Activated naive CD8-positive, alpha-beta T cell treated with anti-CD3 and anti-CD28 coated beads for 36 hours (primary cell): ENCODE measurements around the gene PRSS16. TPM values are rescaled to one million over a fixed set of nuclear protein-coding genes. Genes with fewer than 3 reads are reported as not detected.
"Not testable (repeated sequence)": the region's sequence is repeated elsewhere in the genome, so short reads cannot be mapped to it uniquely, and the experiment has no call there.

ENCODE experiments used
- DNase-seq: peaks from one replicate; pipeline ENCODE4 v3.0.0; 2021
- H3K27ac Mint-ChIP-seq: one replicate; pipeline ENCODE4 v1.8.0; 2022; ENCODE audit warnings: mild to moderate bottlenecking, moderate library complexity, mixed read lengths
- H3K27me3 Mint-ChIP-seq: one replicate; pipeline ENCODE4 v1.8.0; 2022; ENCODE audit warnings: mild to moderate bottlenecking, mixed read lengths
- H3K36me3 Mint-ChIP-seq: one replicate; pipeline ENCODE4 v1.8.0; 2021; ENCODE audit warnings: mild to moderate bottlenecking, mixed read lengths
- H3K4me1 Mint-ChIP-seq: one replicate; pipeline ENCODE4 v1.8.0; 2021; ENCODE audit warnings: mixed read lengths
- H3K4me3 Mint-ChIP-seq: one replicate; pipeline ENCODE4 v1.8.0; 2022; ENCODE audit warnings: mild to moderate bottlenecking, moderate library complexity, mixed read lengths
- H3K9me3 Mint-ChIP-seq: one replicate; pipeline ENCODE4 v1.8.0; 2022; ENCODE audit warnings: mixed read lengths
- total RNA-seq, 2 experiments: library from RNA; stranded (reverse); gene quantifications; one replicate each; pipeline ENCODE4 v1.2.3, GENCODE V29; 2021

PRSS16 gene
- under 1 TPM; 0.38 to 0.54 TPM for total RNA-seq

- no peak for DNase-seq
- no peak within 1 kb of the TSS for H3K4me3 Mint-ChIP-seq
- H3K4me1 Mint-ChIP-seq = peaks cover 7% of the 10 kb centered on the region
- H3K9me3 Mint-ChIP-seq = no peaks in the 10 kb centered on the region
- H3K27me3 Mint-ChIP-seq = peaks cover 54% of the 10 kb centered on the region
- H3K36me3 Mint-ChIP-seq = no peaks in the 10 kb centered on the region
- no peak within 1 kb of the TSS for H3K27ac Mint-ChIP-seq
These were observed at the start of gene PRSS16 for GRCh38 chr6:27247133-27247836. Gene PRSS16 (plus strand): TSS chr6:27247701. CDS start chr6:27247738, 37 bp downstream.

- peak overlapping the region; percentile 39 for H3K27ac Mint-ChIP-seq
- peak; percentile 33 for DNase-seq
- H3K36me3 Mint-ChIP-seq = peaks cover 3% of the 10 kb centered on the region
- H3K9me3 Mint-ChIP-seq = peaks cover 3% of the 10 kb centered on the region
- H3K4me3 Mint-ChIP-seq = peak overlapping the region; percentile 62
- H3K4me1 Mint-ChIP-seq = peaks cover 18% of the 10 kb centered on the region
- H3K27me3 Mint-ChIP-seq = peaks cover 79% of the 10 kb centered on the region
These were observed 41.9 kb upstream of the PRSS16 start for GRCh38 chr6:27205375-27206278.

- Mint-ChIP-seq H3K27me3 (peaks cover 85% of the 10 kb centered on the region), H3K4me3 (no peak overlapping the region), H3K9me3 (peaks cover 3% of the 10 kb centered on the region), H3K36me3 (peaks cover 3% of the 10 kb centered on the region), H3K4me1 (peaks cover 18% of the 10 kb centered on the region), H3K27ac (no peak overlapping the region)
- DNase-seq = no peak
These were observed 40.7 kb upstream of the PRSS16 start for GRCh38 chr6:27206806-27207205.

- Mint-ChIP-seq H3K4me1 (peaks cover 18% of the 10 kb centered on the region), H3K36me3 (peaks cover 3% of the 10 kb centered on the region), H3K9me3 (peaks cover 3% of the 10 kb centered on the region), H3K27me3 (peaks cover 83% of the 10 kb centered on the region), H3K4me3 (no peak overlapping the region), H3K27ac (no peak overlapping the region)
- DNase-seq = no peak
These were observed 39.5 kb upstream of the PRSS16 start for GRCh38 chr6:27208042-27208441.

GRCh38 chr6:27209196-27209595 lies 38.3 kb upstream of the PRSS16 start:
- DNase-seq = no peak
- Mint-ChIP-seq H3K27ac (no peak overlapping the region), H3K9me3 (peaks cover 3% of the 10 kb centered on the region), H3K4me1 (peaks cover 18% of the 10 kb centered on the region), H3K36me3 (peaks cover 3% of the 10 kb centered on the region), H3K4me3 (no peak overlapping the region), H3K27me3 (peaks cover 86% of the 10 kb centered on the region)

- no peak overlapping the region for H3K27ac Mint-ChIP-seq
- H3K4me3 Mint-ChIP-seq = no peak overlapping the region
- H3K4me1 Mint-ChIP-seq = peaks cover 18% of the 10 kb centered on the region
- H3K36me3 Mint-ChIP-seq = peaks cover 3% of the 10 kb centered on the region
- H3K9me3 Mint-ChIP-seq = peaks cover 3% of the 10 kb centered on the region
- H3K27me3 Mint-ChIP-seq = peaks cover 86% of the 10 kb centered on the region
- DNase-seq = no peak
These were observed 37.7 kb upstream of the PRSS16 start for GRCh38 chr6:27209659-27210269.

GRCh38 chr6:27213091-27213517 lies 34.4 kb upstream of the PRSS16 start:
- not testable (repeated sequence) for H3K4me3 Mint-ChIP-seq, DNase-seq, H3K4me1 Mint-ChIP-seq, H3K27ac Mint-ChIP-seq, H3K9me3 Mint-ChIP-seq, H3K36me3 Mint-ChIP-seq
- H3K27me3 Mint-ChIP-seq = peaks cover 84% of the 10 kb centered on the region

- Mint-ChIP-seq H3K9me3 (peaks cover 8% of the 10 kb centered on the region), H3K36me3 (no peaks in the 10 kb centered on the region), H3K27ac (peak overlapping the region; percentile 12), H3K4me3 (peak overlapping the region; percentile 40), H3K27me3 (peaks cover 84% of the 10 kb centered on the region), H3K4me1 (peaks cover 2% of the 10 kb centered on the region)
- no peak for DNase-seq
These were observed 33.9 kb upstream of the PRSS16 start for GRCh38 chr6:27213544-27214125.

GRCh38 chr6:27214126-27214601 lies 33.3 kb upstream of the PRSS16 start:
- no peaks in the 10 kb centered on the region for H3K4me1 Mint-ChIP-seq
- H3K27ac Mint-ChIP-seq = no peak overlapping the region

GRCh38 chr6:27216874-27217273 lies 30.6 kb upstream of the PRSS16 start:
- DNase-seq = no peak
- Mint-ChIP-seq H3K9me3 (peaks cover 8% of the 10 kb centered on the region), H3K4me1 (no peaks in the 10 kb centered on the region), H3K27ac (no peak overlapping the region), H3K27me3 (peaks cover 79% of the 10 kb centered on the region), H3K36me3 (no peaks in the 10 kb centered on the region), H3K4me3 (no peak overlapping the region)

More at GRCh38 chr6:27214126-27214601, 33.3 kb upstream of the PRSS16 start:
- DNase-seq = no peak
- peaks cover 8% of the 10 kb centered on the region for H3K9me3 Mint-ChIP-seq
- H3K36me3 Mint-ChIP-seq = no peaks in the 10 kb centered on the region
- peak overlapping the region; percentile 71 for H3K4me3 Mint-ChIP-seq
- peaks cover 85% of the 10 kb centered on the region for H3K27me3 Mint-ChIP-seq

GRCh38 chr6:27222971-27223370 lies 24.5 kb upstream of the PRSS16 start:
- peaks cover 77% of the 10 kb centered on the region for H3K27me3 Mint-ChIP-seq
- not testable (repeated sequence) for DNase-seq, H3K4me3 Mint-ChIP-seq, H3K36me3 Mint-ChIP-seq, H3K9me3 Mint-ChIP-seq, H3K4me1 Mint-ChIP-seq, H3K27ac Mint-ChIP-seq

GRCh38 chr6:27224729-27225128 lies 22.8 kb upstream of the PRSS16 start:
- H3K4me1 Mint-ChIP-seq = no peaks in the 10 kb centered on the region
- peaks cover 2% of the 10 kb centered on the region for H3K9me3 Mint-ChIP-seq
- H3K36me3 Mint-ChIP-seq = no peaks in the 10 kb centered on the region
- peaks cover 85% of the 10 kb centered on the region for H3K27me3 Mint-ChIP-seq
- no peak overlapping the region for H3K27ac Mint-ChIP-seq
- H3K4me3 Mint-ChIP-seq = no peak overlapping the region
- no peak for DNase-seq

- Mint-ChIP-seq H3K9me3 (peaks cover 13% of the 10 kb centered on the region), H3K27ac (no peak overlapping the region)
These were observed 18.5 kb upstream of the PRSS16 start for GRCh38 chr6:27228963-27229477.

GRCh38 chr6:27230758-27231111 lies 16.8 kb upstream of the PRSS16 start:
- Mint-ChIP-seq H3K9me3 (peaks cover 13% of the 10 kb centered on the region), H3K27me3 (peaks cover 83% of the 10 kb centered on the region), H3K4me3 (no peak overlapping the region)

More at GRCh38 chr6:27228963-27229477, 18.5 kb upstream of the PRSS16 start:
- Mint-ChIP-seq H3K4me3 (no peak overlapping the region), H3K36me3 (peaks cover 3% of the 10 kb centered on the region), H3K4me1 (no peaks in the 10 kb centered on the region), H3K27me3 (peaks cover 90% of the 10 kb centered on the region)
- no peak for DNase-seq

More at GRCh38 chr6:27230758-27231111, 16.8 kb upstream of the PRSS16 start:
- Mint-ChIP-seq H3K27ac (no peak overlapping the region), H3K4me1 (peaks cover 6% of the 10 kb centered on the region), H3K36me3 (peaks cover 3% of the 10 kb centered on the region)
- no peak for DNase-seq
